GM19467 (cell line): ENCODE results near the gene MLH1.
"Not testable (repeated sequence)": the region's sequence is repeated elsewhere in the genome, so short reads cannot be mapped to it uniquely, and the experiment has no call there.

Experiments used
- ATAC-seq: cut with Tn5 transposase; IDR thresholded peaks from one replicate; pipeline ENCODE4 v1.9.1; 2021; ENCODE audit warnings: mild to moderate bottlenecking, moderate library complexity; ENCODE audit not compliant: unreplicated experiment

The MLH1 gene

DNA sequence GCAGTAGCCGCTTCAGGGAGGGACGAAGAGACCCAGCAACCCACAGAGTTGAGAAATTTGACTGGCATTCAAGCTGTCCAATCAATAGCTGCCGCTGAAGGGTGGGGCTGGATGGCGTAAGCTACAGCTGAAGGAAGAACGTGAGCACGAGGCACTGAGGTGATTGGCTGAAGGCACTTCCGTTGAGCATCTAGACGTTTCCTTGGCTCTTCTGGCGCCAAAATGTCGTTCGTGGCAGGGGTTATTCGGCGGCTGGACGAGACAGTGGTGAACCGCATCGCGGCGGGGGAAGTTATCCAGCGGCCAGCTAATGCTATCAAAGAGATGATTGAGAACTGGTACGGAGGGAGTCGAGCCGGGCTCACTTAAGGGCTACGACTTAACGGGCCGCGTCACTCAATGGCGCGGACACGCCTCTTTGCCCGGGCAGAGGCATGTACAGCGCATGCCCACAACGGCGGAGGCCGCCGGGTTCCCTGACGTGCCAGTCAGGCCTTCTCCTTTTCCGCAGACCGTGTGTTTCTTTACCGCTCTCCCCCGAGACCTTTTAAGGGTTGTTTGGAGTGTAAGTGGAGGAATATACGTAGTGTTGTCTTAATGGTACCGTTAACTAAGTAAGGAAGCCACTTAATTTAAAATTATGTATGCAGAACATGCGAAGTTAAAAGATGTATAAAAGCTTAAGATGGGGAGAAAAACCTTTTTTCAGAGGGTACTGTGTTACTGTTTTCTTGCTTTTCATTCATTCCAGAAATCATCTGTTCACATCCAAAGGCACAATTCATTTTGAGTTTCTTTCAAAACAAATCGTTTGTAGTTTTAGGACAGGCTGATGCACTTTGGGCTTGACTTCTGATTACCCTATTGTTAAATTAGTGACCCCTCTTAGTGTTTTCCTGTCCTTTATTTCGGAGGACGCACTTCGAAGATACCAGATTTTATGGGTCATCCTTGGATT is at the start of gene MLH1:
Gene MLH1 (plus strand): TSS at position 193 of the 958 bp plus-strand sequence. CDS start 30 bp downstream, at position 223.
- peak; percentile 91 for ATAC-seq

- ATAC-seq: no peak
Observed at GRCh38 chr3:36943601-36944000, 49.7 kb upstream of the MLH1 start.

GRCh38 chr3:36944012-36944640 is 49.2 kb upstream of the MLH1 start:
- ATAC-seq: peak; percentile 43

GRCh38 chr3:36944641-36945270 is 48.6 kb upstream of the MLH1 start, which contains the start of gene TRANK1:
Gene TRANK1 (minus strand): TSS chr3:36945054. CDS start chr3:36944809, 245 bp downstream.
- ATAC-seq: peak; percentile 68

DNA sequence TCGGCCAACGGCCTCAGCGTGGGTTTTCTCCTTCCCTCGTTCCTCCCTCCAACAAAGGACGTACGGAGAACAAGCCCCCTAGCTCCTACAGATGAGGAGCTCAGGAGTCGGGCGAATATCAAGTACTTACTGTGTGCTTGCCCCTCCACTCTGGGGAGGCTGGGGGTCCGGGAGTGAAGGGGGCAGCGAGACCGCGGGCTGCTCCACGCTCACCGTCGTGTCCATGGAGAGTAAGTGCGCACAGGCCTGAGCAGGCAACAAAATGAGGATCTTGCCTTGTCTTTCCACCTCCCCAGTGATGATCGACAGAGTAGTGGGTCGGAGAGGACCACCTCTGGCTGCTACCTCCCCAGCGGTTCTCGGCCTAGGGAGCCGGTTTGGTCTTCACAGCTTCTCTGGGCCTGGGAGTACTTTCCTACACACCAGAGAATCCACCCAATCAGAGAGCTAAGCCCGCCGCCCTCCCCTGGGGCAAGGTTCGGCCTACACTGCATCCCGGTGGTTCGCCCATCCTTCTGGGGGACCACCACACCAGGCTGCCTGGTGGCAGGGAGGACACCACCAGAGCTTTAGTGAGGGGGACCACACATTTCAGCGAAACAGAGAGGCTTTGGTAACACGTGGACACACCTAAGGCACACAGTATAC is 47.9 kb upstream of the MLH1 start:
- no peak for ATAC-seq

DNA sequence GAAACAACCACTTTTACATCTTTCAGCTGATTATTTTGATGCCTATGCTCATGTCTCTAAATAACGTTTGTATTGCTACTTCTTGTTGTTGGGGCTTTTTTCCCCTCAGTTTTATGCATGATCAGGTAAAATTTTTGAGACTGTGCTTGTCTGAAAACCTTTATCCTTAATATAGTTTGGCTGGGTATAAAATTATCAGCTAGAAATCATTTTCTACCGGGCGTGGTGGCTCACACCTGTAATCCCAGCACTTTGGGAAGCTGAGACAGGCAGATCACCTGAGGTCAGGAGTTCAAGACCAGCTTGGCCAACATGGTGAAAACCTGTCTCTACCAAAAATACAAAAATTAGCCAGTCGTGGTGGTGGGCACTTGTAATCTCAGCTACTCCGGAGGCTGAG is 45.5 kb upstream of the MLH1 start:
- ATAC-seq: not testable (repeated sequence)

- no peak for ATAC-seq
Observed at GRCh38 chr3:36954452-36955134, 38.7 kb upstream of the MLH1 start.

DNA sequence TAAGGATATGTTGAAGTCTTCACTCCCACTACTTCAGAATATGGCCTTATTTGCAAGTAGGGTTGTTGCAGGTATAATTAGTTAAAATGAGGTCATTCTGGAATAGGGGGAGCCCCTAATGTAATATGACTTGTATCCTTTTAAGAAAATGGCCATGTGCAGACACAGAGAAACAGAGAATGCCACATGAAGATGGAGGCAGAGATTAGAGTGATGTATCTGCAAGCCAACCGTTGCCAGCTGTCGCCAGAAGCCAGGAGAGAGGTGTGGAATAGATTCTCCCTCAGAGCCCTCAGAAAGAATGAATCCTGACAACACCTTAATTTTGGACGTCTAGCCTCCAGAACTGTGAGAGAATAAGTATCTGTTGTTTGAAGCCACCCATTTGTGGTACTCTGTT is 37.2 kb upstream of the MLH1 start:
- ATAC-seq: no peak

GRCh38 chr3:36957063-36957462 is 36.3 kb upstream of the MLH1 start:
- ATAC-seq: no peak

DNA sequence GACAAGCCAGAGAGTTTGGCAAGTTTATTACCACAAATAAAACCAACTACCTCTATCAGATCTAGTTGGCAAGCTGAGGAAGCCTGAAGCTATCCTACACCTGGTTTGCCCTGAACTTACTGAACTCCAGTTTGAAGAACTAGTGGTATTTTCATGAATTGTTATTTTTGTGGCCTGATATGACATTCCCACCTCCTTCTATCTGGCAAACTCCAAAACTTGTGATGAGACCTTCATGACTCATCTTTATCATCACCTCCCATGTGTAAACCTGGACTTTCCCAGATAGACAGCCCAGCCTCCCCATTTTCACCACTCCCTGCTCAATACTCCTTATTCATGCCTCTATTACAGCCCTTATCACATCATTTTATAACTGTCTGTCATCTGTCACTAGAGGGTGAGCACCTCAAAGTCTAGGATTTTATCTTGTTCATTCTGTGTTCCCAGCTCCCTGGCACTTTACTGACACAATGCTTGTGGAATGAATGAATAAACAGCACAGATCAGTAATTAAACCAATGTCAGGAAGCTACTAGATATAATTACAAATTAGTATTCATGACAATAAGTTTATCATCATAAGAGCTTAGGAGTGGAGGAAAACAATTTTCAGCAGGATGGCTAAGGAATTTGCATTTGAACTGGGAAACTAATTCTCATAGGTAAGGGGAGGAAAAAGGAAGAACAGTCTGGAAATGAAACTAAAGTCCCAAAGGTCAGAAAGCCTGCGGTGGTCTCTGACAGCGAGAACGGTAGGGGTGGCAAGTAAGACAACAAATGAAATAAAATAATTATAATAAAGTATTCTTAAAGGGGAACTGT is 35.2 kb upstream of the MLH1 start:
- no peak for ATAC-seq

DNA sequence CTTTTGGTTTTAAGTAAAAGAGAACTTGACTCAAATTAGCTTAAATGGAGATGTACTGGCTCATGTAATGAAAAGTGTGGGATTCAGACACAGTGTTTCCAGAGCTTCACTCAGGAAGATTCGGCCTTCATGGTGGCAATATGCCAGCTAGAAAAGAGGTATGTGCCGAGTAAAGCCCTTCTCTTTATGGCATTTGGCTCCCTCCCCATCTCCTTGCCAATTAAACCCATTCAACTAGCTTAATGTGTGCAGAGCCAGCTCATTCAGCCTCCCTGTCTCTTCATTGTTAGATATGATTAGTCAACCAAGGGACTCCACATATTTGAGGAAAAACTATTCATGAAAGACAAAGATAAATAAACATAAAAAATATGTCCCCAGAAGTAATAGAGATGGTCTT is 33.5 kb upstream of the MLH1 start:
- ATAC-seq: no peak

GRCh38 chr3:36960502-36960901 is 32.8 kb upstream of the MLH1 start:
- ATAC-seq: no peak

DNA sequence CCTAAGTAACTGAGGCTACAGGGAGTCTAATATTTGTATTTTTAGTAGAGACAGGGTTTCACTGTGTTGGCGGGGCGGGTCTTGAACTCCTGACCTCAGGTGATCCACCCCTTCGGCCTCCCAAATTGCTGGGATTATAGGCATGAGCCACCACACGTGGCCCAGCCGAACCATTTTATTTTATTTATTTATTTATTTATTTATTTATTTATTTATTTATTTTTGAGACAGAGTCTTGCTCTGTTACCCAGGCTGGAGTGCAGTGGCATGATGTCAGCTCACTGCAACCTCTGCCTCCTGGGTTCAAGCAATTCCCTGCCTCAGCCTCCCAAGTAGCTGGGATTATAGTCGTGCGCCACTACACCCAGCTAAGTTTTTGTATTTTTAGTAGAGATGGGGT is 30.3 kb upstream of the MLH1 start:
- ATAC-seq: not testable (repeated sequence)

DNA sequence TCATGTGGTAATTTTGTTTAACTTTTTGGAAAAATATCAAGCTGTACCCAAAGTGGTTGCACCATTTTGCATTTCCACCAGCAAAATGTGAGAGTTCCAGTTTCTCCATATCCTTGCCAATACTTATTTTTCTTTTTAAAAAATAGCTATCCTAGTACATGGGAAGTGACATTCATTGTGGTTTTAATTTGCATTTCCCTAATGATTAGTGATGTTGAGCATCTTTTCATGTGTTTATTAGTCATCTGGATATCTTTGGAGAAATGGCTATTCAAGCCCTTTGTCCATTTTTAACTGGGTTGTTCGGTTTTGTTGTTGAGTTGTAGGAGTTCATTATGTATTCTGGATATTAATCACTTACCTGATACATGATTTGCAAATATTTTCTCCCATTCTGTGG is 29.0 kb upstream of the MLH1 start:
- ATAC-seq: no peak

GRCh38 chr3:36964817-36965216 is 28.5 kb upstream of the MLH1 start:
- no peak for ATAC-seq

GRCh38 chr3:36965440-36965839 is 27.9 kb upstream of the MLH1 start:
- ATAC-seq: no peak

DNA sequence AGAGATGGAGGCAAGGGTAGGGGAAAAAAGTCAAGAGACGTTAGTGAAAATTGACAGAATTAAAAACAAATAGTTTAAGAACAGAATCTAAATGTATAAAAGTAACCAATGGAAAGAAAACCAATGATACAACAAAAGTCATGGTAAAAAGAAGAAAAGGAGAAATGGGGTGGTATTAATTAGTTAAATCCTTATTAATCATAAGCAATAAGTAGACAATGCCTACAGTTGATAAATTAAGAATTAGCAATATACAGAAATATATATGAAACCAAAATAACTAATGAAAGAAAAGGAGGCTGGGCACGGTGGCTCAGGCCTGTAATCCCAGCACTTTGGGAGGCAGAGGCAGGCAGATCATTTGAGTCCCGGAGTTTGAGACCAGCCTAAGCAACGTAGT is 24.2 kb upstream of the MLH1 start:
- ATAC-seq: no peak

GRCh38 chr3:36969540-36970432 is 23.5 kb upstream of the MLH1 start:
- ATAC-seq: peak; percentile 99

DNA sequence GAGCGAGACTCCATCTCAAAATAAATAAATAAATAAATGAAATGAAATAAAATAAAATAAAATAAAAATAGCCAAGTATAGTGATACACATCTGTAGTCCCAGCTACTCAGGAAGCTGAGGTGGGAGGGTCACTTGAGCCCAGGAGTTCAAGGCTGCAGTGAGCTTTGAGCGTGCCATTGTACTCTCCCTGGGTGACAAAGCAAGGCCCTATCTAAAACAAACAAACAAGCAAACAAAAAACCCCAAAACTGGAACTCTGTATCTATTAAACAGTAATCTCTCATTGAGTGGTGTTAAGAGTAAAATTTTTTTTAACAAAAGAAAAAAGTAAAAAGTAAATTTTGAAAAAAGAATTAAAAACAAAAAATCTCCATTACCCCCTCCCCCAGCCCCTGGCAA is 21.2 kb upstream of the MLH1 start:
- no peak for ATAC-seq
